IPS DF 4.7 (cell line): ENCODE data around the gene RAX.
"Not testable (repeated sequence)": the region's sequence is repeated elsewhere in the genome, so short reads cannot be mapped to it uniquely, and the experiment has no call there.

ENCODE experiments used
- DNase-seq: peaks from one replicate; pipeline ENCODE4 v3.0.0-alpha.2; 2013; ENCODE audit warnings: low spot score; ENCODE audit errors: extremely low read depth

RAX gene

GRCh38 chr18:59273759-59274532 is 692 bp upstream of the RAX start:
- no peak for DNase-seq

- DNase-seq: no peak
Measured at GRCh38 chr18:59272221-59272888, 899 bp downstream of the RAX start.

- no peak for DNase-seq
Measured at GRCh38 chr18:59271606-59272220, 1.5 kb downstream of the RAX start.

- DNase-seq: no peak
Measured at GRCh38 chr18:59270689-59271257, 2.5 kb downstream of the RAX start.

- no peak for DNase-seq
Measured at GRCh38 chr18:59269563-59270119, 3.6 kb downstream of the RAX start.

- no peak for DNase-seq
Measured at GRCh38 chr18:59268721-59269562, 4.3 kb downstream of the RAX start.

GRCh38 chr18:59268127-59268720 is 5.0 kb downstream of the RAX start:
- DNase-seq: no peak

GRCh38 chr18:59267503-59268126 is 5.6 kb downstream of the RAX start:
- no peak for DNase-seq

GRCh38 chr18:59266886-59267502 is 6.3 kb downstream of the RAX start:
- DNase-seq: no peak

- no peak for DNase-seq
Measured at GRCh38 chr18:59266459-59266858, 6.8 kb downstream of the RAX start.

- DNase-seq: no peak
Measured at GRCh38 chr18:59265974-59266369, 7.3 kb downstream of the RAX start.

GRCh38 chr18:59265246-59265973 is 7.8 kb downstream of the RAX start:
- DNase-seq: no peak

- DNase-seq: no peak
Measured at GRCh38 chr18:59264651-59265245, 8.5 kb downstream of the RAX start.

GRCh38 chr18:59264121-59264571 is 9.1 kb downstream of the RAX start:
- DNase-seq: no peak

- DNase-seq: no peak
Measured at GRCh38 chr18:59263661-59264060, 9.6 kb downstream of the RAX start.

GRCh38 chr18:59262243-59262642 is 11.0 kb downstream of the RAX start:
- not testable (repeated sequence) for DNase-seq

GRCh38 chr18:59261842-59262241 is 11.4 kb downstream of the RAX start:
- DNase-seq: not testable (repeated sequence)

- DNase-seq: not testable (repeated sequence)
Measured at GRCh38 chr18:59255491-59255890, 17.8 kb downstream of the RAX start.
